ENCODE measurements around the gene FEM1B. TPM values are rescaled to one million over a fixed set of nuclear protein-coding genes. Genes with fewer than 3 reads are reported as not detected.

FEM1B gene
- total RNA-seq, 1 donor from 2014 or later, result 34.3 TPM

Other genes starting within 250 kb of the FEM1B start
- 8.1 and 12.7 TPM in 2 replicates for gene PIAS1, start 223.4 kb upstream of the FEM1B start, total RNA-seq
- gene CALML4, start 72.4 kb upstream of the FEM1B start, total RNA-seq, result 1.1 and 1.4 TPM in 2 replicates
- 6.5 and 10.3 TPM in 2 replicates for gene CLN6, start 48.0 kb upstream of the FEM1B start, total RNA-seq
- gene ITGA11, start 154.4 kb downstream of the FEM1B start, total RNA-seq, result 6.3 and 8.7 TPM in 2 replicates